ENCODE data around the gene TULP4.

TULP4 gene

GRCh38 chr6:158322400-158322723 lies 10.1 kb downstream of the TULP4 start:
- TF ChIP-seq CTCF (IDR thresholded peaks at IDR 0.05): no peak
- H3K27ac ChIP-seq: no peak overlapping the region
- no peak overlapping the region for H3K4me3 ChIP-seq
- DNase-seq (ENCODE audit: low spot score): no peak

GRCh38 chr6:158322724-158323560 lies 10.7 kb downstream of the TULP4 start:
- TF ChIP-seq CTCF (IDR thresholded peaks at IDR 0.05): no peak

GRCh38 chr6:158323561-158323958 lies 11.3 kb downstream of the TULP4 start:
- Histone ChIP-seq H3K27ac (no peak overlapping the region), H3K4me3 (no peak overlapping the region)
- no peak for DNase-seq (ENCODE audit: low spot score)
- TF ChIP-seq CTCF (IDR thresholded peaks at IDR 0.05): no peak

More at GRCh38 chr6:158322724-158323560, 10.7 kb downstream of the TULP4 start:
- no peak overlapping the region for H3K4me3 ChIP-seq
- no peak overlapping the region for H3K27ac ChIP-seq
- DNase-seq (ENCODE audit: low spot score): no peak

DNA sequence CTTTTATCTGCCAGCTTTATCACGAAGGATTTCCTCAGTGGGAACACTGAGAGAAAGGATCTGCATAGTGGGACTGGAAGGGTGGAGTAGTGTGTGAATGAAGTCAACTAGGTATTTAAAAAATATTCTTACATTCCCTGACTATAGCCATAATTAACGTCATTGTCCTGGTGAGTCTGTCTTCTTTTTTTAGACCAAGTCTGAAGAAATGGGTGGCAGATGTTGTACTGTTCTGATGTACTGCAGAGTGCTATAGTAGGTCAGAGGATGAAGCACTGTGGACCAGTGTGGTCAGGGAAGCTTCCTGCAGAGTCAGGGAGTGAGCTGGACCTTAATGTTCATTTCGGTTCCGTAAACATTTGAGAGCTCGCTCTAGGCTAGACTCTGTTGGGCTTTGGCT lies 11.9 kb downstream of the TULP4 start:
- TF ChIP-seq CTCF (IDR thresholded peaks at IDR 0.05): no peak
- H3K4me3 ChIP-seq: no peak overlapping the region
- no peak overlapping the region for H3K27ac ChIP-seq
- no peak for DNase-seq (ENCODE audit: low spot score)

GRCh38 chr6:158327211-158327610 lies 14.9 kb downstream of the TULP4 start:
- no peak for DNase-seq (ENCODE audit: low spot score)
- no peak for TF ChIP-seq CTCF (IDR thresholded peaks at IDR 0.05)
- no peak overlapping the region for H3K4me3 ChIP-seq
- no peak overlapping the region for H3K27ac ChIP-seq

GRCh38 chr6:158328952-158329351 lies 16.7 kb downstream of the TULP4 start:
- DNase-seq (ENCODE audit: low spot score): no peak
- no peak overlapping the region for H3K27ac ChIP-seq
- H3K4me3 ChIP-seq: no peak overlapping the region
- no peak for TF ChIP-seq CTCF (IDR thresholded peaks at IDR 0.05)

DNA sequence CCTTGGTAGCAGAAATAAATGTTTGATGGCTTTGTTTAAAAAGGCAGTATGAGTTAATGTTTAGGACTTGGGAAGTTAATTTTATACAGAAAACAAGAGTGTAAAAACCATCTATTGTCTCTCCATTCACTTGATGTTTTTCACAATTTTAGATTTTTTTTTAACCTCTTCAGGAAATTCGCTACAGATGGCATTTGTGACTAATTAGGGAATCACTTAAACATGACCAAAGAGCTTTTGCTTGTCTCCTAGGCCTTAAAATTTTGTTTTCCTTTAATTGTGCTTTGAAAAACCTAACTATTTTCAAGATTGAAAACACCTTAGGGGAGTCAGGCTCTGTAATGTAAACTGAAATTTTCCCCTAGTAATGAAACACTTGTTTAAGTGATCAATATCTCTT lies 17.3 kb downstream of the TULP4 start:
- TF ChIP-seq CTCF (IDR thresholded peaks at IDR 0.05): no peak

More for the DNA sequence above, 17.3 kb downstream of the TULP4 start:
- DNase-seq (ENCODE audit: low spot score): no peak
- Histone ChIP-seq H3K4me3 (no peak overlapping the region), H3K27ac (no peak overlapping the region)

Measured in coronary artery (tissue), 2 donors.